Measurements from ENCODE around the gene TAOK1.
"Not testable (repeated sequence)": the region's sequence is repeated elsewhere in the genome, so short reads cannot be mapped to it uniquely, and the experiment has no call there.

The TAOK1 gene

GRCh38 chr17:29389982-29390850 lies at the start of gene TAOK1:
Gene TAOK1 (plus strand): TSS chr17:29390363. CDS start chr17:29451549, 61,186 bp downstream.
- peak; percentile 98 for DNase-seq

- DNase-seq: no peak
Observed at GRCh38 chr17:29341726-29342125, 48.4 kb upstream of the TAOK1 start.

GRCh38 chr17:29342158-29342765 lies 47.9 kb upstream of the TAOK1 start:
- no peak for DNase-seq

- no peak for DNase-seq
Observed at GRCh38 chr17:29344201-29344856, 45.8 kb upstream of the TAOK1 start.

- no peak for DNase-seq
Observed at GRCh38 chr17:29345066-29345465, 45.1 kb upstream of the TAOK1 start.

GRCh38 chr17:29345470-29345869 lies 44.7 kb upstream of the TAOK1 start:
- not testable (repeated sequence) for DNase-seq

- DNase-seq: no peak
Observed at GRCh38 chr17:29346462-29346861, 43.7 kb upstream of the TAOK1 start.

- no peak for DNase-seq
Observed at GRCh38 chr17:29347831-29348629, 42.1 kb upstream of the TAOK1 start.

- no peak for DNase-seq
Observed at GRCh38 chr17:29349409-29349808, 40.8 kb upstream of the TAOK1 start.

GRCh38 chr17:29352146-29352545 lies 38.0 kb upstream of the TAOK1 start:
- no peak for DNase-seq

GRCh38 chr17:29357232-29357631 lies 32.9 kb upstream of the TAOK1 start:
- DNase-seq: no peak

GRCh38 chr17:29357821-29358232 lies 32.3 kb upstream of the TAOK1 start:
- DNase-seq: no peak

GRCh38 chr17:29358416-29358815 lies 31.7 kb upstream of the TAOK1 start:
- no peak for DNase-seq

- no peak for DNase-seq
Observed at GRCh38 chr17:29359777-29360176, 30.4 kb upstream of the TAOK1 start.

GRCh38 chr17:29363716-29364115 lies 26.4 kb upstream of the TAOK1 start:
- no peak for DNase-seq

- no peak for DNase-seq
Observed at GRCh38 chr17:29364691-29365090, 25.5 kb upstream of the TAOK1 start.

GRCh38 chr17:29368161-29368560 lies 22.0 kb upstream of the TAOK1 start:
- DNase-seq: no peak

- no peak for DNase-seq
Observed at GRCh38 chr17:29368926-29369325, 21.2 kb upstream of the TAOK1 start.

- peak; percentile 35 to 75 for DNase-seq
Observed at GRCh38 chr17:29369831-29370735, 20.1 kb upstream of the TAOK1 start.

- DNase-seq: peak; percentile 53 to 78
Observed at GRCh38 chr17:29376667-29377270, 13.4 kb upstream of the TAOK1 start.

GRCh38 chr17:29378500-29378899 lies 11.7 kb upstream of the TAOK1 start:
- no peak for DNase-seq
